Measurements from ENCODE around the gene DNAJC13.

GRCh38 chr3:132464066-132464465 is 46.8 kb downstream of the DNAJC13 start:
- TF ChIP-seq CTCF (IDR thresholded peaks at IDR 0.05) (no peak), POLR2A (IDR thresholded peaks at IDR 0.05; ENCODE audit: low read depth) (no peak)

Data from esophagus muscularis mucosa (tissue), 3 donors.